SK-N-SH treated with all-trans-retinoic acid at 6 μM for 48 hours (cell line): ENCODE measurements around the gene ADPGK.

Experiments
- ATAC-seq: fragments of 200-7000 bp; cut with Tn5 transposase; 3 replicates; pipeline ENCODE4 v1.9.1; 2020; ENCODE audit warnings: mild to moderate bottlenecking, moderate library complexity
- ARNTL ChIP-seq: fragments of 450-650 bp; formaldehyde crosslinking; IDR thresholded peaks from 2 replicates; pipeline ENCODE4 v1.5.0; 2020; ENCODE audit warnings: low read depth, mild to moderate bottlenecking, moderate library complexity, borderline replicate concordance
- BACH2 ChIP-seq: fragments of 250-450 bp; sonication (Bioruptor Pico); IDR thresholded peaks from 2 replicates; pipeline ENCODE4 v1.9.0; 2021; ENCODE audit warnings: mild to moderate bottlenecking, borderline replicate concordance
- CSDC2 ChIP-seq: fragments of 250-450 bp; sonication (Bioruptor Pico); IDR thresholded peaks from 2 replicates; pipeline ENCODE4 v1.5.0; 2020; ENCODE audit warnings: mild to moderate bottlenecking, moderate library complexity
- ESRRG ChIP-seq: fragments of 250-450 bp; sonication (Bioruptor Pico); IDR thresholded peaks from 2 replicates; pipeline ENCODE4 v1.6.1; 2021; ENCODE audit warnings: mild to moderate bottlenecking
- GLIS3 ChIP-seq: fragments of 250-450 bp; sonication (Bioruptor Pico); IDR thresholded peaks from 2 replicates; pipeline ENCODE4 v1.5.0; 2020; ENCODE audit warnings: mild to moderate bottlenecking, moderate library complexity
- ISL1 ChIP-seq: fragments of 250-450 bp; sonication (Bioruptor Pico); IDR thresholded peaks from 2 replicates; pipeline ENCODE4 v2.1.2; 2022; ENCODE audit warnings: mild to moderate bottlenecking, moderate library complexity
- OSR1 ChIP-seq: fragments of 250-450 bp; sonication (Bioruptor Pico); IDR thresholded peaks from 2 replicates; pipeline ENCODE4 v1.8.0; 2022; ENCODE audit warnings: moderate library complexity, mild to moderate bottlenecking, inconsistent platforms
- PATZ1 ChIP-seq: fragments of 250-450 bp; sonication (Bioruptor Pico); IDR thresholded peaks from 2 replicates; pipeline ENCODE4 v1.8.0; 2020; ENCODE audit warnings: mild to moderate bottlenecking, moderate library complexity, borderline replicate concordance
- POU6F1 ChIP-seq: fragments of 250-450 bp; sonication (Bioruptor Pico); IDR thresholded peaks from 2 replicates; pipeline ENCODE4 v1.8.0; 2021; ENCODE audit warnings: low read depth, mild to moderate bottlenecking, moderate library complexity, borderline replicate concordance
- RARB ChIP-seq: fragments of 250-450 bp; sonication (Bioruptor Pico); IDR thresholded peaks from 2 replicates; pipeline ENCODE4 v1.8.0; 2021; ENCODE audit warnings: mild to moderate bottlenecking, moderate library complexity
- SNAI2 ChIP-seq: fragments of 250-450 bp; sonication (Bioruptor Pico); IDR thresholded peaks from 2 replicates; pipeline ENCODE4 v1.5.0; 2020; ENCODE audit warnings: mild to moderate bottlenecking, moderate library complexity
- TCF4 ChIP-seq: fragments of 250-450 bp; sonication (Bioruptor Pico); IDR thresholded peaks from 2 replicates; pipeline ENCODE4 v1.8.0; 2021; ENCODE audit warnings: mild to moderate bottlenecking, moderate library complexity, borderline replicate concordance
- TSHZ2 ChIP-seq: fragments of 250-450 bp; sonication (Bioruptor Pico); IDR thresholded peaks from 2 replicates; pipeline ENCODE4 v1.5.0; 2020; ENCODE audit warnings: mild to moderate bottlenecking, moderate library complexity
- ZC3H10 ChIP-seq: fragments of 250-450 bp; sonication (Bioruptor Pico); IDR thresholded peaks from 2 replicates; pipeline ENCODE4 v1.5.1; 2021; ENCODE audit warnings: mild to moderate bottlenecking, moderate library complexity
- ZFP3 ChIP-seq: fragments of 250-450 bp; sonication (Bioruptor Pico); IDR thresholded peaks from 2 replicates; pipeline ENCODE4 v1.5.0; 2020; ENCODE audit warnings: mild to moderate bottlenecking, moderate library complexity
- ZFP30 ChIP-seq: fragments of 450-650 bp; formaldehyde crosslinking; IDR thresholded peaks from 2 replicates; pipeline ENCODE4 v1.5.0; 2022; ENCODE audit warnings: mild to moderate bottlenecking, moderate library complexity
- ZNF565 ChIP-seq: fragments of 450-650 bp; formaldehyde crosslinking; conservative IDR thresholded peaks from 2 replicates; pipeline ENCODE4 v1.5.0; 2020; ENCODE audit warnings: low read depth, mild to moderate bottlenecking, moderate library complexity
- ZNF70 ChIP-seq: fragments of 450-650 bp; formaldehyde crosslinking; IDR thresholded peaks from 2 replicates; pipeline ENCODE4 v1.5.0; 2020; ENCODE audit warnings: mild to moderate bottlenecking, moderate library complexity
- ZNF8 ChIP-seq: fragments of 450-650 bp; formaldehyde crosslinking; IDR thresholded peaks from 2 replicates; pipeline ENCODE4 v1.5.0; 2020; ENCODE audit warnings: mild to moderate bottlenecking, moderate library complexity
- TF ChIP-seq, protein P1 (sequence below): fragments of 250-450 bp; sonication (Bioruptor Pico); IDR thresholded peaks from 2 replicates; pipeline ENCODE4 v1.5.1; 2020; ENCODE audit warnings: low read depth, mild to moderate bottlenecking, moderate library complexity
- TF ChIP-seq, protein P2 (sequence below): fragments of 250-450 bp; sonication (Bioruptor Pico); IDR thresholded peaks from 2 replicates; pipeline ENCODE4 v1.5.1; 2021; ENCODE audit warnings: mild to moderate bottlenecking, moderate library complexity

Gene ADPGK

DNA sequence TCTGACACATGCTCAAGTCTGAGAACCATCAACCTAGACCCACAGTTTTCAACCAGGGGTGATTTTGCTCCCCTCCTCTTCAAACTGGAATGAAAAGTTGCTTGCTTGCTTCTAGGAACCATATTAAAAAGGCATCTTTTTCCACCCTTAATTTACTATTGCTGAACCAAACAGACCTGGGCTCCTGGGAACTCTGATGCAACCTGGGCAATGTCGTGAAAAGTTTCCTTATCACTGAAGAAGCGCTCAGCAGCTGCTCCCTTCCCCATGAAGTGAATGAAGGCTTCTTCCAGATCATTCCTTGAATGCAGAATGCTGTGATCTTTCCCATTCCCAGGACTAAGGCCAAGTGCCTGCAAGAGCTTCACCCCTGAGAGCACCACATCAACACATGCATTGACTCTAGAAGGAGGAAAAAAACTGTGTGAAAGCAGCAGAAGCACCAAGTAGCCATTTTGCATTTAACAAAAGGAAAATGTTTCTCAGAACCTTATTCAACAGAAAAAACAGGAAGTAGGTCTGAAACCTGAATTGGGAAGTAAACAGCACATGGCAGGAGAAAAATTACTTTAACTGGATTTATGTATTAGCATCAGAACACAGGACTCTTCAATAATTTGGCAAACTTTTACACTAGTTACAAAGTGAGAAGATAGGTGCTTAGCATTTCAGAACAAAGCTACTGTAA is 8.7 kb downstream of the ADPGK start:
- TF ChIP-seq POU6F1, result no peak
- TF ChIP-seq SNAI2 (CRISPR knock-in tag), result no peak
- no peak for TF ChIP-seq ZNF8 (CRISPR knock-in tag)
- TF ChIP-seq, protein P1, sequence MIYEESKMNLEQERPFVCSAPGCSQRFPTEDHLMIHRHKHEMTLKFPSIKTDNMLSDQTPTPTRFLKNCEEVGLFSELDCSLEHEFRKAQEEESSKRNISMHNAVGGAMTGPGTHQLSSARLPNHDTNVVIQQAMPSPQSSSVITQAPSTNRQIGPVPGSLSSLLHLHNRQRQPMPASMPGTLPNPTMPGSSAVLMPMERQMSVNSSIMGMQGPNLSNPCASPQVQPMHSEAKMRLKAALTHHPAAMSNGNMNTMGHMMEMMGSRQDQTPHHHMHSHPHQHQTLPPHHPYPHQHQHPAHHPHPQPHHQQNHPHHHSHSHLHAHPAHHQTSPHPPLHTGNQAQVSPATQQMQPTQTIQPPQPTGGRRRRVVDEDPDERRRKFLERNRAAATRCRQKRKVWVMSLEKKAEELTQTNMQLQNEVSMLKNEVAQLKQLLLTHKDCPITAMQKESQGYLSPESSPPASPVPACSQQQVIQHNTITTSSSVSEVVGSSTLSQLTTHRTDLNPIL, result no peak
- no peak for TF ChIP-seq TSHZ2 (CRISPR knock-in tag)
- TF ChIP-seq, protein P2, sequence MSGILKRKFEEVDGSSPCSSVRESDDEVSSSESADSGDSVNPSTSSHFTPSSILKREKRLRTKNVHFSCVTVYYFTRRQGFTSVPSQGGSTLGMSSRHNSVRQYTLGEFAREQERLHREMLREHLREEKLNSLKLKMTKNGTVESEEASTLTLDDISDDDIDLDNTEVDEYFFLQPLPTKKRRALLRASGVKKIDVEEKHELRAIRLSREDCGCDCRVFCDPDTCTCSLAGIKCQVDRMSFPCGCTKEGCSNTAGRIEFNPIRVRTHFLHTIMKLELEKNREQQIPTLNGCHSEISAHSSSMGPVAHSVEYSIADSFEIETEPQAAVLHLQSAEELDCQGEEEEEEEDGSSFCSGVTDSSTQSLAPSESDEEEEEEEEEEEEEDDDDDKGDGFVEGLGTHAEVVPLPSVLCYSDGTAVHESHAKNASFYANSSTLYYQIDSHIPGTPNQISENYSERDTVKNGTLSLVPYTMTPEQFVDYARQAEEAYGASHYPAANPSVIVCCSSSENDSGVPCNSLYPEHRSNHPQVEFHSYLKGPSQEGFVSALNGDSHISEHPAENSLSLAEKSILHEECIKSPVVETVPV (CRISPR knock-in tag), result no peak
- TF ChIP-seq ZNF70 (CRISPR knock-in tag), result no peak
- TF ChIP-seq BACH2 (CRISPR knock-in tag), result no peak
- TF ChIP-seq, all 23 proteins: peak for 0
- ATAC-seq, result no peak

GRCh38 chr15:72771329-72771725 is 12.2 kb downstream of the ADPGK start:
- no peak for TF ChIP-seq ZC3H10 (CRISPR knock-in tag)
- TF ChIP-seq GLIS3 (CRISPR knock-in tag), result no peak
- no peak for TF ChIP-seq OSR1 (CRISPR knock-in tag)
- no peak for TF ChIP-seq ISL1 (CRISPR knock-in tag)
- no peak for TF ChIP-seq ZFP3 (CRISPR knock-in tag)
- no peak for TF ChIP-seq ZNF70 (CRISPR knock-in tag)
- no peak for TF ChIP-seq RARB (CRISPR knock-in tag)
- TF ChIP-seq ARNTL (CRISPR knock-in tag), result no peak
- TF ChIP-seq TCF4, result no peak
- TF ChIP-seq ZFP30, result no peak
- TF ChIP-seq PATZ1, result no peak
- no peak for TF ChIP-seq ZNF565 (CRISPR knock-in tag)
- no peak for TF ChIP-seq CSDC2 (CRISPR knock-in tag)
- TF ChIP-seq ESRRG (CRISPR knock-in tag), result no peak
- TF ChIP-seq, protein P1, result no peak
- ATAC-seq, result no peak
